H1 (cell line): ENCODE results near the gene DIAPH2. TPM values are rescaled to one million over a fixed set of nuclear protein-coding genes. Genes with fewer than 3 reads are reported as not detected.

Experiments
- CTCF ChIA-PET: fragments of 300-600 bp; sonication (Branson Sonifier 250); formaldehyde crosslinking; loops from one replicate; lab custom pipeline; 2021; ENCODE audit not compliant: partially characterized antibody; lab: Charles Lee
- POLR2A ChIA-PET: fragments of 300-600 bp; sonication (Branson Sonifier 250); formaldehyde crosslinking; loops from one replicate; lab custom pipeline; 2021; ENCODE audit warnings: inconsistent platforms; ENCODE audit not compliant: partially characterized antibody; lab: Charles Lee
- DNase-seq, 2 experiments: peaks; one replicate each; pipeline versions ENCODE4 v3.0.0 to v3.0.0-alpha.2; 2010 to 2022; ENCODE audit warnings: low spot score in 2 of 2, low read depth in 1 of 2, mixed read lengths in 1 of 2
- FAIRE-seq: peaks from 2 replicates; lab custom pipeline; 2011; peaks lifted over from hg19 to GRCh38; lab: Jason Lieb, UNC
- H2AFZ ChIP-seq: 2 replicates; pipeline ENCODE4 v1.8.1; 2012; ENCODE audit warnings: low read length, inconsistent platforms
- H2AK5ac ChIP-seq: 2 replicates; pipeline ENCODE4 v1.6.1; 2013; ENCODE audit warnings: low read depth, low read length
- H2BK120ac ChIP-seq: replicated peaks from 2 replicates; pipeline ENCODE3; 2013; ENCODE audit warnings: low read depth, low read length, inconsistent platforms
- H2BK12ac ChIP-seq: 2 replicates; pipeline ENCODE4 v1.6.1; 2013; ENCODE audit warnings: low read depth, low read length
- H2BK15ac ChIP-seq: 2 replicates; pipeline ENCODE4 v1.6.1; 2013; ENCODE audit warnings: low read length
- H2BK20ac ChIP-seq: 2 replicates; pipeline ENCODE4 v1.6.1; 2013; ENCODE audit warnings: low read length
- H2BK5ac ChIP-seq: 2 replicates; pipeline ENCODE4 v1.6.1; 2013; ENCODE audit warnings: low read depth, low read length
- H3K14ac ChIP-seq: 2 replicates; pipeline ENCODE4 v1.6.1; 2013; ENCODE audit warnings: inconsistent platforms; ENCODE audit not compliant: insufficient read length
- H3K18ac ChIP-seq: 2 replicates; pipeline ENCODE4 v1.6.1; 2013; ENCODE audit warnings: low read length; ENCODE audit errors: extremely low read depth
- H3K23ac ChIP-seq: 2 replicates; pipeline ENCODE4 v1.6.1; 2013; ENCODE audit warnings: inconsistent platforms; ENCODE audit not compliant: insufficient read length
- H3K23me2 ChIP-seq: 2 replicates; pipeline ENCODE4 v1.6.1; 2013; ENCODE audit warnings: low read depth, low read length
- H3K27ac ChIP-seq: 2 replicates; pipeline ENCODE4 v1.6.1; 2011; ENCODE audit warnings: low read depth, low read length, inconsistent platforms
- H3K27me3 ChIP-seq, 4 experiments: replicated peaks in 1 of 4; 1 replicate in 1 of 4; 2 replicates in 3 of 4; pipeline versions ENCODE4 v1.6.1 to v1.8.1; 2011 to 2013; ENCODE audit warnings: low read length in 3 of 4, mild to moderate bottlenecking in 3 of 4, inconsistent platforms in 2 of 4, mixed read lengths in 2 of 4, moderate library complexity in 1 of 4; ENCODE audit not compliant: control insufficient read depth in 3 of 4, insufficient read depth in 3 of 4; ENCODE audit errors: extremely low read depth in 1 of 4
- H3K36me3 ChIP-seq, 4 experiments: 2 replicates each; pipeline versions ENCODE4 v1.6.1 to v1.8.1; 2011 to 2013; ENCODE audit warnings: mild to moderate bottlenecking in 4 of 4, low read length in 3 of 4, moderate library complexity in 2 of 4, control low read depth in 1 of 4, inconsistent platforms in 1 of 4; ENCODE audit not compliant: insufficient read depth in 4 of 4, control insufficient read depth in 2 of 4
- H3K4ac ChIP-seq: replicated peaks from 2 replicates; pipeline ENCODE3; 2013; ENCODE audit warnings: low read length, low read depth, mixed read lengths, inconsistent platforms; ENCODE audit not compliant: insufficient read length
- H3K4me1 ChIP-seq, 4 experiments: replicated peaks in 1 of 4; 1 replicate in 1 of 4; 2 replicates in 3 of 4; pipeline versions ENCODE4 v1.6.1 to v1.8.1; 2011 to 2013; ENCODE audit warnings: low read length in 3 of 4, inconsistent platforms in 2 of 4, mixed read lengths in 1 of 4; ENCODE audit not compliant: insufficient read depth in 4 of 4, control insufficient read depth in 3 of 4
- H3K4me2 ChIP-seq, 2 experiments: 2 replicates each; pipeline versions ENCODE4 v1.6.1 to v1.8.1; 2011 to 2013; ENCODE audit warnings: low read depth in 2 of 2, low read length in 2 of 2, control low read depth in 1 of 2, inconsistent platforms in 1 of 2, mild to moderate bottlenecking in 1 of 2; ENCODE audit not compliant: insufficient read depth in 1 of 2
- H3K4me3 ChIP-seq, 4 experiments: fragments of 200-600, 300-600 bp in 1 of 4; sonication (generic), shearing (Covaris generic), sonication (Bioruptor Twin) in 1 of 4; 2 replicates each; pipeline versions ENCODE4 v1.5.1 to v1.8.1; 2011 to 2016; ENCODE audit warnings: low read length in 4 of 4, low read depth in 3 of 4, control low read depth in 2 of 4, inconsistent platforms in 2 of 4, mild to moderate bottlenecking in 2 of 4, mixed read lengths in 1 of 4, moderate library complexity in 1 of 4; ENCODE audit not compliant: insufficient read depth in 2 of 4; ENCODE audit errors: extremely low read depth in 1 of 4
- H3K56ac ChIP-seq: replicated peaks from 2 replicates; pipeline ENCODE3; 2013; ENCODE audit warnings: low read depth, mild to moderate bottlenecking, mixed read lengths, low read length, inconsistent platforms; ENCODE audit not compliant: insufficient read length
- H3K79me1 ChIP-seq: 2 replicates; pipeline ENCODE4 v1.6.1; 2013; ENCODE audit warnings: low read depth, low read length, control low read depth
- H3K79me2 ChIP-seq, 2 experiments: 2 replicates each; pipeline versions ENCODE4 v1.6.1 to v1.8.1; 2012 to 2013; ENCODE audit warnings: low read length in 2 of 2, mild to moderate bottlenecking in 2 of 2, inconsistent platforms in 1 of 2; ENCODE audit not compliant: insufficient read depth in 2 of 2, control insufficient read depth in 1 of 2
- H3K9ac ChIP-seq, 4 experiments: replicated peaks in 1 of 4; 1 replicate in 1 of 4; 2 replicates in 3 of 4; pipeline versions ENCODE4 v1.6.1 to v1.8.1; 2011 to 2013; ENCODE audit warnings: low read depth in 3 of 4, low read length in 3 of 4, control low read depth in 2 of 4, mild to moderate bottlenecking in 2 of 4, moderate library complexity in 2 of 4, inconsistent platforms in 1 of 4; ENCODE audit errors: extremely low read depth in 1 of 4
- H3K9me3 ChIP-seq, 2 experiments: 2 replicates each; pipeline versions ENCODE4 v1.6.1 to v1.8.1; 2012 to 2013; ENCODE audit warnings: mild to moderate bottlenecking in 2 of 2, moderate library complexity in 2 of 2, control low read depth in 1 of 2, inconsistent platforms in 1 of 2, low read depth in 1 of 2, low read length in 1 of 2, mixed read lengths in 1 of 2; ENCODE audit not compliant: insufficient read depth in 2 of 2
- H4K20me1 ChIP-seq, 2 experiments: replicated peaks in 1 of 2; 2 replicates each; pipeline versions ENCODE3 to v1.8.1; 2011 to 2013; ENCODE audit warnings: inconsistent platforms in 2 of 2, low read length in 2 of 2, mild to moderate bottlenecking in 1 of 2; ENCODE audit not compliant: insufficient read depth in 2 of 2, control insufficient read depth in 1 of 2
- H4K5ac ChIP-seq: 2 replicates; pipeline ENCODE4 v1.6.1; 2013; ENCODE audit warnings: low read length, low read depth, mixed read lengths, inconsistent platforms; ENCODE audit not compliant: insufficient read length
- H4K8ac ChIP-seq: 2 replicates; pipeline ENCODE4 v1.8.0; 2013; ENCODE audit warnings: mild to moderate bottlenecking, moderate library complexity, low read length, inconsistent platforms; ENCODE audit not compliant: insufficient read depth; ENCODE audit errors: extremely low read depth
- H4K91ac ChIP-seq: replicated peaks from 2 replicates; pipeline ENCODE3; 2013; ENCODE audit warnings: low read length, mixed read lengths, inconsistent platforms; ENCODE audit not compliant: insufficient read length
- JUND ChIP-seq: IDR thresholded peaks from 2 replicates; pipeline ENCODE4 v1.6.1; 2011; ENCODE audit warnings: mild to moderate bottlenecking, improper control_type of control experiment, low read length
- NRF1 ChIP-seq: IDR thresholded peaks from 2 replicates; pipeline ENCODE4 v1.6.1; 2011; ENCODE audit warnings: mild to moderate bottlenecking, low read depth, low read length, improper control_type of control experiment
- SP4 ChIP-seq: IDR thresholded peaks from 2 replicates; pipeline ENCODE4 v1.6.1; 2012; ENCODE audit warnings: low read length, inconsistent platforms
- TAF1 ChIP-seq: IDR thresholded peaks from 2 replicates; pipeline ENCODE4 v1.6.1; 2011; ENCODE audit warnings: mild to moderate bottlenecking, low read depth, low read length
- WGBS, 2 experiments: shearing (Covaris generic) in 1 of 2; methylation state at CpG; one replicate each; pipeline versions ENCODE4 v1.1.6 to v1.1.7; 2013 to 2015; ENCODE audit warnings: low lambda C conversion rate in 2 of 2, mixed read lengths in 2 of 2, inconsistent platforms in 1 of 2, low coverage in 1 of 2, missing lambda C conversion rate in 1 of 2; ENCODE audit not compliant: insufficient replicate concordance in 2 of 2, insufficient coverage in 1 of 2, insufficient read length in 1 of 2; ENCODE audit errors: extremely low coverage in 1 of 2, missing lambda C conversion rate in 1 of 2; 5-methylcytosine and 5-hydroxymethylcytosine counted together
- polyA plus RNA-seq, 7 experiments: library from polyadenylated mRNA; depleted of rRNA in 3 of 7; stranded (reverse) in 5 of 7; unstranded in 2 of 7; fragments of >200 nt in 5 of 7; fragments of 200-250 nt in 2 of 7; gene quantifications; 1 replicate in 5 of 7; 2 replicates in 1 of 7; 4 replicates in 1 of 7; pipeline versions ENCODE4 v1.2.1 to v1.2.3, GENCODE V29; 2011 to 2013; ENCODE audit warnings: missing spikeins in 2 of 7, mixed read lengths in 2 of 7
- total RNA-seq: library from RNA; stranded (reverse); fragmentation: NEBNext Ultra II Directional; extraction: Animal tissue kit (Norgen Biotek cat#: 25700); gene quantifications from 2 replicates; pipeline ENCODE4 v1.2.1, GENCODE V29; 2021

Gene DIAPH2
- total and polyA plus RNA-seq, 2 of the 8 experiments (the other 6 are each of a cell fraction or from before 2014, with no cell fraction given), result 4.4 to 24.3 TPM

DNA sequence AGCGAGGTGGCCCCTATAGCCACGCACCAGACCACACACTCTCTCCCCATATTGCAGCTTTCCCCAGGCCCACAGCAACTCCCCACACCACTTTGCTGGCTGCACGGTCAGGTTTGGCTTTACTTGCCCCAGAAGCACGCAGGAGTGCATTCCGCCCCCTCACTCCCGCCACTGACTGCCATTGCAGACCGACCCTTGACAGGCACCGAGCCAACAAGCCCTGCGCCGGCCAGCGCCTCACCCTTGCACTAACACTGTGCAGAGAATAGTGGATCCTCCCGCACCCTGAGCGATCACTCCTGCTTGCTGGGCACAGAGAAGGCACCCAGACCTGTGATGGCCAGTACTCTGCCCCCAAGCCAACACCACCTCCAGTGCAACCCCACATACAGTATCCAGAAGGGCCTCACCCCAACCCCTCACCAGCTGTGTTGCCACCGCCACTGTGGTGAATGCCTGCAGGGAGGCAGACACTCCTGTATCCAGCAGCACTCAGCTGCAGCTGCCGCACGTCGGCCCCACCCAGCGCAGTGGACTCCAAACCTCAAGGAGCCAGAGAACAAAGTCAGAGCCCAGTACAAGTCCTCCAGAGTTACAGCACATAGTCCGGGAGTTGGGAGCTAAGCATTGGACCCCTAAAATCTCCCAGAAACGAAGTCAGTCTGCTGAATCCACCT is 28.6 kb upstream of the DIAPH2 start:
- Histone ChIP-seq H2BK15ac (no peak overlapping the region), H3K23me2 (no peaks in the 10 kb centered on the region), H2BK12ac (no peak overlapping the region), H3K4ac (no peak overlapping the region), H3K4me3 (no peak overlapping the region), H3K9me3 (no peaks in the 10 kb centered on the region), H4K20me1 (no peaks in the 10 kb centered on the region), H3K9ac (no peak overlapping the region), H3K79me2 (no peaks in the 10 kb centered on the region), H2BK5ac (no peak overlapping the region), H3K4me2 (no peak overlapping the region)
- WGBS, 2 experiments, result 91% methylated on average over 16 of the region's 20 CpGs; no CpG with 5 or more reads in 1 of the 2 experiments
- TF ChIP-seq JUND (no peak), SP4 (no peak), NRF1 (no peak), TAF1 (no peak)
- TF ChIP-seq, all 59 proteins: peak for 0
- Histone ChIP-seq H4K91ac (no peak overlapping the region), H2BK120ac (no peak overlapping the region), H3K27me3 (no peaks in the 10 kb centered on the region), H3K18ac (no peak overlapping the region), H3K4me1 (no peaks in the 10 kb centered on the region), H3K14ac (no peak overlapping the region), H2BK20ac (no peak overlapping the region), H4K5ac (no peak overlapping the region), H4K8ac (no peak overlapping the region), H2AFZ (no peak overlapping the region), H3K27ac (no peak overlapping the region), H3K79me1 (no peaks in the 10 kb centered on the region), H3K56ac (no peak overlapping the region), H2AK5ac (no peak overlapping the region), H3K36me3 (no peaks in the 10 kb centered on the region), H3K23ac (no peak overlapping the region)
- POLR2A ChIA-PET, result no interaction called here
- CTCF ChIA-PET, result no interaction called here
- DNase-seq (no peak), FAIRE-seq (no peak)
